Heart left ventricle (tissue), 13 donors: Measurements from ENCODE around the gene NCLN.

Source experiments
- POLR2A ChIP-seq, 2 donors: fragments of 450-650 bp; IDR thresholded peaks; one replicate each; pipeline ENCODE4 v1.6.1; 2017; ENCODE audit warnings: antibody characterized with exemption in 2 of 2, mild to moderate bottlenecking in 2 of 2, moderate library complexity in 2 of 2
- TF ChIP-seq, protein P1 (sequence below), 12 donors: fragments of 200-600 bp; sonication (generic) in 4 of 12; IDR thresholded peaks; one replicate each; pipeline versions ENCODE4 v1.5.0 to v1.8.0; 2018 to 2022; ENCODE audit warnings: antibody characterized with exemption in 12 of 12, mild to moderate bottlenecking in 5 of 12
- donor health status: ischemic (EF 13 %, LVEDD 7.1; RV severe dilation, severe dysfunction).
- donor health status: DM: no; HTN: yes; CAD: no.
- donor health status: DM: no; HTN: no; CAD: no.
- donor health status: ischemic (EF 25% LVEDD 6.9; RV normal size, moderate dysfunction).
- donor health status: ischemic (EF 25% LVEDD 5.7; RV mildly dilated, moderate dysfunction).
- donor health status: ischemic (EF 35%, LVEDD 5.7; RV mildly dilated, moderate dysfunction).
- donor health status: nonischemic (EF 11% LVEDD 7.7; RV severe dilation, severe dysfunction).
- donor health status: DM: yes; HTN: yes; CAD: no.
- donor health status: PGD.
- donor health status: ischemic (EF 29% LVEDD 5.4; RV normal size, mild dysfunction).
- donor health status: nonischemic (EF 23%, LVEDD 6.1; RV moderate dilation, normal function).

DNA sequence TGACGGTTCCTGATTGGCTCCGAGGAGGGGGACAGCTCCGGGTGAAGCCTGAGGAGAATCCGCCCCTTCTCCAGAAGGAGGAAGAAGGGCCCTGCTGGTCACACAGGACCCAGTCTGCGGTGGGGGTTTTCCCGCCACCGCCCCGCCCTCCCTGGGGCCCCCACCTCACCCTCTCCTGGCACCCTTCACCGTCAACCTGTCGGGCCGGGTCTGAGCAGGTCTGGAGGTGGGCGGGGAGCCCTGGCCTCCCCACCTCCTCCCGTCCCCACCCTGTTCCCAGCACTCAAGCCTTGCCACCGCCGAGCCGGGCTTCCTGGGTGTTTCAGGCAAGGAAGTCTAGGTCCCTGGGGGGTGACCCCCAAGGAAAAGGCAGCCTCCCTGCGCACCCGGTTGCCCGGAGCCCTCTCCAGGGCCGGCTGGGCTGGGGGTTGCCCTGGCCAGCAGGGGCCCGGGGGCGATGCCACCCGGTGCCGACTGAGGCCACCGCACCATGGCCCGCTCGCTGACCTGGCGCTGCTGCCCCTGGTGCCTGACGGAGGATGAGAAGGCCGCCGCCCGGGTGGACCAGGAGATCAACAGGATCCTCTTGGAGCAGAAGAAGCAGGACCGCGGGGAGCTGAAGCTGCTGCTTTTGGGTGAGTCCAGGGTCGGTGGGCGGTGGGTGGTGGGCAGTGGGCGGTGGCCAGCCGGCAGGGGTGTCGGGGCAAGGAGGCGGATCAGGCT is 49.6 kb upstream of the NCLN start, which contains the start of gene GNA15:
- TF ChIP-seq, protein P1, sequence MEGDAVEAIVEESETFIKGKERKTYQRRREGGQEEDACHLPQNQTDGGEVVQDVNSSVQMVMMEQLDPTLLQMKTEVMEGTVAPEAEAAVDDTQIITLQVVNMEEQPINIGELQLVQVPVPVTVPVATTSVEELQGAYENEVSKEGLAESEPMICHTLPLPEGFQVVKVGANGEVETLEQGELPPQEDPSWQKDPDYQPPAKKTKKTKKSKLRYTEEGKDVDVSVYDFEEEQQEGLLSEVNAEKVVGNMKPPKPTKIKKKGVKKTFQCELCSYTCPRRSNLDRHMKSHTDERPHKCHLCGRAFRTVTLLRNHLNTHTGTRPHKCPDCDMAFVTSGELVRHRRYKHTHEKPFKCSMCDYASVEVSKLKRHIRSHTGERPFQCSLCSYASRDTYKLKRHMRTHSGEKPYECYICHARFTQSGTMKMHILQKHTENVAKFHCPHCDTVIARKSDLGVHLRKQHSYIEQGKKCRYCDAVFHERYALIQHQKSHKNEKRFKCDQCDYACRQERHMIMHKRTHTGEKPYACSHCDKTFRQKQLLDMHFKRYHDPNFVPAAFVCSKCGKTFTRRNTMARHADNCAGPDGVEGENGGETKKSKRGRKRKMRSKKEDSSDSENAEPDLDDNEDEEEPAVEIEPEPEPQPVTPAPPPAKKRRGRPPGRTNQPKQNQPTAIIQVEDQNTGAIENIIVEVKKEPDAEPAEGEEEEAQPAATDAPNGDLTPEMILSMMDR (IDR thresholded peaks at IDR 0.05), result no peak
- no peak for TF ChIP-seq POLR2A (IDR thresholded peaks at IDR 0.05)
